ENCODE measurements around the gene SNX27.

SNX27 gene

DNA sequence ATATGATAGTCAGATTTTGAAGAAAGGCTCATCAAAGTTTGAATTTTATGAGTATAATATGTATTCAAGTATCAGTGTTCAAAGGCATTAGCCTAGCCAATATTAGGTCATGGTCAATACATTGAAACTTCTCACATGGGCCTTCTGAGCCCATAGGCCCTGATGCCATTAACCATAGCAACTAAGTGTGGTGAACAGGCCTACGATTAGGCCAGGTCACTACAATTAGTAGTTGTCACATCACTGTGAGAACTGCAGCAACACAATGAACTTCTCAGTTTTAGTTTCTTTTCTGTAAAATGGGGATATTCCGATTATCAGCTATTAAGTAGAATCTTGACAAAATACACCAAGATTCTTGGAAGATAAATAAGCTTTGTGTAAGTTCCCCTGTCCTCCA is 74.7 kb downstream of the SNX27 start:
- Histone ChIP-seq H2AFZ (ENCODE audit: low read depth) (no peak overlapping the region), H3K27ac (no peak overlapping the region), H3K9ac (no peak overlapping the region), H3K4me3 (IDR thresholded peaks at IDR 0.05; ENCODE audit: insufficient read depth, low read depth, low read length) (no peak overlapping the region), H3K4me1 (ENCODE audit: low read depth, poor library complexity, severe bottlenecking) (no peaks in the 10 kb centered on the region), H3K27me3 (ENCODE audit: insufficient read depth, low read depth) (no peaks in the 10 kb centered on the region), H3K4me2 (no peak overlapping the region), H3K79me2 (ENCODE audit: insufficient read depth, low read depth) (no peaks in the 10 kb centered on the region), H3K36me3 (ENCODE audit: insufficient read depth) (no peaks in the 10 kb centered on the region), H4K20me1 (ENCODE audit: insufficient read depth) (no peaks in the 10 kb centered on the region)
- TF ChIP-seq, protein P1, sequence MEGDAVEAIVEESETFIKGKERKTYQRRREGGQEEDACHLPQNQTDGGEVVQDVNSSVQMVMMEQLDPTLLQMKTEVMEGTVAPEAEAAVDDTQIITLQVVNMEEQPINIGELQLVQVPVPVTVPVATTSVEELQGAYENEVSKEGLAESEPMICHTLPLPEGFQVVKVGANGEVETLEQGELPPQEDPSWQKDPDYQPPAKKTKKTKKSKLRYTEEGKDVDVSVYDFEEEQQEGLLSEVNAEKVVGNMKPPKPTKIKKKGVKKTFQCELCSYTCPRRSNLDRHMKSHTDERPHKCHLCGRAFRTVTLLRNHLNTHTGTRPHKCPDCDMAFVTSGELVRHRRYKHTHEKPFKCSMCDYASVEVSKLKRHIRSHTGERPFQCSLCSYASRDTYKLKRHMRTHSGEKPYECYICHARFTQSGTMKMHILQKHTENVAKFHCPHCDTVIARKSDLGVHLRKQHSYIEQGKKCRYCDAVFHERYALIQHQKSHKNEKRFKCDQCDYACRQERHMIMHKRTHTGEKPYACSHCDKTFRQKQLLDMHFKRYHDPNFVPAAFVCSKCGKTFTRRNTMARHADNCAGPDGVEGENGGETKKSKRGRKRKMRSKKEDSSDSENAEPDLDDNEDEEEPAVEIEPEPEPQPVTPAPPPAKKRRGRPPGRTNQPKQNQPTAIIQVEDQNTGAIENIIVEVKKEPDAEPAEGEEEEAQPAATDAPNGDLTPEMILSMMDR (conservative IDR thresholded peaks at IDR 0.05; ENCODE audit: low read depth, low read length), result no peak

DNA sequence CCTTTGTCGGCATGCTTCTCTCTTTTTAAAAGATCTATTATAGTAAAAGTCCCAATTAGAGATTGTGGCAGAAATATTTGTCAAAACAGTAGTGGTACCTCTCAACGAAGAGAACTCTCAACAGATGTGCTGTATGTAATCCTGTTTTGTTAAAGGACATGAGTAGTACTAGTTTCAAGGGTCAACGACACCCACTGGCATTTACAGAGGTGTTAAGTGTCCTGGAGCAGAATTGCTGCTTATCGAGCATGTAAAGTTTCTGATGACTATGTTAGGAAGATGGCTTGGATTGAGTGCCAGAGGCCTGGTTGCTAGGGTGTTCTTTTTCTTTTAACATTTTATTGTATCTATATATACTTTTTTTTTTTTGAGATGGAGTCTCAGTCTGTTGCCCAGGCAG is 77.6 kb downstream of the SNX27 start:
- Histone ChIP-seq H3K4me2 (no peak overlapping the region), H4K20me1 (ENCODE audit: insufficient read depth) (no peaks in the 10 kb centered on the region), H3K36me3 (ENCODE audit: insufficient read depth) (no peaks in the 10 kb centered on the region), H3K79me2 (ENCODE audit: insufficient read depth, low read depth) (no peaks in the 10 kb centered on the region), H3K27me3 (ENCODE audit: insufficient read depth, low read depth) (no peaks in the 10 kb centered on the region), H3K4me3 (IDR thresholded peaks at IDR 0.05; ENCODE audit: insufficient read depth, low read depth, low read length) (no peak overlapping the region), H3K4me1 (ENCODE audit: low read depth, poor library complexity, severe bottlenecking) (no peaks in the 10 kb centered on the region), H3K9ac (no peak overlapping the region), H2AFZ (ENCODE audit: low read depth) (no peak overlapping the region), H3K27ac (no peak overlapping the region)
- TF ChIP-seq, protein P1 (conservative IDR thresholded peaks at IDR 0.05; ENCODE audit: low read depth, low read length), result no peak

DNA sequence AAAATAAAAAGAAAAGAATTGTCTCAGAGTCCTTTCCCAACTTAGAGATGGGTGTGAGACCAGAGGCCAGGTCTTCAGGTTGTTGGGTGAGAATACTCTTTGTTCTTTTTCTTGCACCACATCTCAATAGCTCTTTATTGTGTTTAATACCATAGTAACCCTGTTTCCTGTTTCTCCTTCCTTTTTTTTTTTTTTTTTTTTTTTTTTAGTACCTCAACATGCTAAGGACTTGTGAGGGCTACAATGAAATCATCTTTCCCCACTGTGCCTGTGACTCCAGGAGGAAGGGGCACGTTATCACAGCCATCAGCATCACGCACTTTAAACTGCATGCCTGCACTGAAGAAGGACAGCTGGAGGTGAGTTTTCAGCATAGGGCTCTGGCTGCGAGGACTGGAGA is 80.4 kb downstream of the SNX27 start:
- no peak overlapping the region for H3K4me2 ChIP-seq
- no peak overlapping the region for H3K27ac ChIP-seq
- no peaks in the 10 kb centered on the region for H3K27me3 ChIP-seq (ENCODE audit: insufficient read depth, low read depth)
- no peak overlapping the region for H2AFZ ChIP-seq (ENCODE audit: low read depth)
- no peaks in the 10 kb centered on the region for H4K20me1 ChIP-seq (ENCODE audit: insufficient read depth)
- TF ChIP-seq, protein P1 (conservative IDR thresholded peaks at IDR 0.05; ENCODE audit: low read depth, low read length), result no peak
- no peak overlapping the region for H3K9ac ChIP-seq
- H3K79me2 ChIP-seq (ENCODE audit: insufficient read depth, low read depth), result no peaks in the 10 kb centered on the region
- no peaks in the 10 kb centered on the region for H3K36me3 ChIP-seq (ENCODE audit: insufficient read depth)
- no peak overlapping the region for H3K4me3 ChIP-seq (IDR thresholded peaks at IDR 0.05; ENCODE audit: insufficient read depth, low read depth, low read length)
- no peaks in the 10 kb centered on the region for H3K4me1 ChIP-seq (ENCODE audit: low read depth, poor library complexity, severe bottlenecking)

DNA sequence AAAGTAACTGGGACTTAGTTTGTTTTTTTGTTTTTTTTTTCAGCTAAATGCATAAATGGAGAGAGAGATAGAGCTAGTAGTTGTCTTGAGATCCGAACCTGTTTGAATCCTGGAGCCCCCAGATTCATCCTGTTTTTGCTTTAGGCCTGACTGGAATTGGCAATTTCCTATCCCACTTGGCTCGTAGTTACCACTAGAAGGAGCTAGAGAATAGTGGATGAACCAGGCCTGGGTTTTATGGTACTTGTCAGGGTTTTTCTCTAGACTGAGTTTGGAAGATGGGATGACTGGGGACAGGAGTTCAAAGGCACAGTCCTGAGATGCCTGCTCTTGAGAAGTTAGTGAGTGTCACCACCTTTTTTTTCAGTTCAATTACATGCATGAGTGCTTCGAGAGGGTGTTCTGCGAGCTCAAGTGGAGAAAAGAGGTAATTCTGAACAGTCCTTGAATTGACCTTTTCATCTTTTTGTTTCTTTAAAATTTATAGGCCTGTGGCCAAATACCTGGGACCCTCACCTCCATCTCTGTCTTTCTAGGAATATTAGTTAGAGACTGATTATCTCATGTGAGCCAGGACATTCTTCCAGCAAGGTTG is 81.3 kb downstream of the SNX27 start:
- Histone ChIP-seq H3K27me3 (ENCODE audit: insufficient read depth, low read depth) (no peaks in the 10 kb centered on the region), H3K79me2 (ENCODE audit: insufficient read depth, low read depth) (no peaks in the 10 kb centered on the region), H2AFZ (ENCODE audit: low read depth) (no peak overlapping the region), H4K20me1 (ENCODE audit: insufficient read depth) (no peaks in the 10 kb centered on the region), H3K9ac (no peak overlapping the region), H3K36me3 (ENCODE audit: insufficient read depth) (no peaks in the 10 kb centered on the region), H3K4me1 (ENCODE audit: low read depth, poor library complexity, severe bottlenecking) (no peaks in the 10 kb centered on the region), H3K4me3 (IDR thresholded peaks at IDR 0.05; ENCODE audit: insufficient read depth, low read depth, low read length) (no peak overlapping the region), H3K4me2 (no peak overlapping the region), H3K27ac (no peak overlapping the region)
- TF ChIP-seq, protein P1 (conservative IDR thresholded peaks at IDR 0.05; ENCODE audit: low read depth, low read length), result peak; percentile 93
